HG02870 (cell line): ENCODE measurements around the gene LGALS9C.
"Not testable (repeated sequence)": the region's sequence is repeated elsewhere in the genome, so short reads cannot be mapped to it uniquely, and the experiment has no call there.

Experiments
- ATAC-seq: cut with Tn5 transposase; IDR thresholded peaks from one replicate; pipeline ENCODE4 v1.9.1; 2021; ENCODE audit warnings: mild to moderate bottlenecking, moderate library complexity; ENCODE audit not compliant: unreplicated experiment

LGALS9C gene

GRCh38 chr17:18528435-18528834, 51.8 kb downstream of the LGALS9C start:
- ATAC-seq, result not testable (repeated sequence)

- not testable (repeated sequence) for ATAC-seq
Measured at GRCh38 chr17:18528899-18529500, 52.4 kb downstream of the LGALS9C start.

GRCh38 chr17:18530405-18530804, 53.8 kb downstream of the LGALS9C start:
- ATAC-seq, result not testable (repeated sequence)

- not testable (repeated sequence) for ATAC-seq
Measured at GRCh38 chr17:18542234-18542633, 65.6 kb downstream of the LGALS9C start.

- not testable (repeated sequence) for ATAC-seq
Measured at GRCh38 chr17:18542907-18543306, 66.3 kb downstream of the LGALS9C start.
